ENCODE measurements around the gene RADIL.
"Not testable (repeated sequence)": the region's sequence is repeated elsewhere in the genome, so short reads cannot be mapped to it uniquely, and the experiment has no call there.

RADIL gene

DNA sequence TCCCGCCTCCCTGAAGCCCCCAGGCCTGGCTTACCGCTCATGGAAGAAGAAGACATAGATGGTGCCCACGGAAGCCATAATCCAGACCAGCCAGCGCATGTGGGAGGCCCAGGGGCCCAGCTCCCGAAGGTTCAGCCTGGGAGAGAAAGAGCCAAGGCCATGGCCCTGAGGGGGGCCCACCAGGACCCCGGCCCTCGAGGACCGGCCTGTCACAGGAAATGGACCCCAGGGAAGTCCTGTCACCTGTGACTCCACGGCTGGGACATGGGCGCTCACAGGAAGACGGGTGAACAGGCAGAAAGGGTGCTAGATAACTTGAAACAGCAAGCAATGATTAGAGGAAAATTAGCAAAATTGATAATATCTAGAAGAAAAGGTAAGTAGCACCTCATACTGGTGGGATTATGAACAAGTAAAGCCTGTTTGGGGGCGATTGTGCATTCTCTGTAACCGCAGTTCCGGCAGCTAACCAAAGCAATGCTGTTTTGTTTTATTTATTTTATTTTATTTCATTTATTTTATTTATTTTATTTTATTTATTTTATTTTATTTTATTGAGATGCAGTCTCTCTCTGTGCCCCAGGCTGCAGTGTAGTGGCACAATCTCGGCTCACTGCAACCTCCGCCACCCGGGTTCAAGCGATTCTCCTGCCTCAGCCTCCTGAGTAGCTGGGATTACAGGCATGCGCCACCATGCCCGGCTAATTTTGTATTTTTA is 27.8 kb upstream of the RADIL start:
- no peak for FAIRE-seq
- TF ChIP-seq, protein P1, sequence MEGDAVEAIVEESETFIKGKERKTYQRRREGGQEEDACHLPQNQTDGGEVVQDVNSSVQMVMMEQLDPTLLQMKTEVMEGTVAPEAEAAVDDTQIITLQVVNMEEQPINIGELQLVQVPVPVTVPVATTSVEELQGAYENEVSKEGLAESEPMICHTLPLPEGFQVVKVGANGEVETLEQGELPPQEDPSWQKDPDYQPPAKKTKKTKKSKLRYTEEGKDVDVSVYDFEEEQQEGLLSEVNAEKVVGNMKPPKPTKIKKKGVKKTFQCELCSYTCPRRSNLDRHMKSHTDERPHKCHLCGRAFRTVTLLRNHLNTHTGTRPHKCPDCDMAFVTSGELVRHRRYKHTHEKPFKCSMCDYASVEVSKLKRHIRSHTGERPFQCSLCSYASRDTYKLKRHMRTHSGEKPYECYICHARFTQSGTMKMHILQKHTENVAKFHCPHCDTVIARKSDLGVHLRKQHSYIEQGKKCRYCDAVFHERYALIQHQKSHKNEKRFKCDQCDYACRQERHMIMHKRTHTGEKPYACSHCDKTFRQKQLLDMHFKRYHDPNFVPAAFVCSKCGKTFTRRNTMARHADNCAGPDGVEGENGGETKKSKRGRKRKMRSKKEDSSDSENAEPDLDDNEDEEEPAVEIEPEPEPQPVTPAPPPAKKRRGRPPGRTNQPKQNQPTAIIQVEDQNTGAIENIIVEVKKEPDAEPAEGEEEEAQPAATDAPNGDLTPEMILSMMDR (IDR thresholded peaks at IDR 0.05; ENCODE audit: insufficient read depth, missing control alignments): no peak
- no peak for DNase-seq (ENCODE audit: insufficient read length, low spot score)

DNA sequence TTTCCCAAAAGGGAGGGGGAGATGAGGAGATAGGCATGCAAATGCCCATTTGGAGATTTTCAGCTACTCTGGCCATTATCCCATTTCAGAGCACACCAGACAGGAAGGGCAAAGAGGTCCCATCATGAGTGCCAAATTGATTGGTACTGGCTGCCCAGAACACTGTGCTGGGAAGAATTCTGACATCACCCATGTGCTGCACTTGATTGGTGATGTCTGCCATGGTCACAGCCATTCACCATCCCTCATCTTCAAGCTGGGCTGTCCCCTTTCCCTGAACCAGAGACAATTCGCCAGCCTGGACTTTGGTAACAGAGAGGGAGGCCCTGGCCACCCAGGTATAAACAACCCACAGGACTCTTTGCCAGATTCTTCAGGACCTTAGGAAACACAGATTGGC is 23.2 kb upstream of the RADIL start:
- TF ChIP-seq, protein P1 (IDR thresholded peaks at IDR 0.05; ENCODE audit: insufficient read depth, missing control alignments): no peak
- DNase-seq (ENCODE audit: insufficient read length, low spot score) (no peak), FAIRE-seq (no peak)

DNA sequence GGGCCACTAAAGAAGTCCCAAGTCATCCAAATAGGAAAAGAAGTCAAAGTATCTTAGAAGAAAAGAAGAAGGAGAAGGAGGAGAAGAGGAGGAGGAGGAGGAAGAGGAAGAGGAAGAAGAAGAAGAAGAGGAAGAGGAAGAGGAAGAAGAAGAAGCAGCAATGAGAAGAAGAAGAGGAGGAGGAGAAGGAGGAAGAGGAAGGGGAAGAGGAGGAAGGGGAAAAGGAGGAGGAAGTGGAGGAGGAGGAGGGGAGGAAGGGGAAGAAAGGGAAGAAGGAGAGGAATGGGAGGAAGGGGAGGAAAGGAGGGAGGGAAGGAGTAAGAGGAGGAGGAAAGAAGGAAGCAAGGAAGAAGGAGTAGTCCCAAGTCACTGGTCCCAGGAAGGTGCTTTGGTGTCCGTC is 21.7 kb upstream of the RADIL start:
- FAIRE-seq (no peak), DNase-seq (ENCODE audit: insufficient read length, low spot score) (no peak)

DNA sequence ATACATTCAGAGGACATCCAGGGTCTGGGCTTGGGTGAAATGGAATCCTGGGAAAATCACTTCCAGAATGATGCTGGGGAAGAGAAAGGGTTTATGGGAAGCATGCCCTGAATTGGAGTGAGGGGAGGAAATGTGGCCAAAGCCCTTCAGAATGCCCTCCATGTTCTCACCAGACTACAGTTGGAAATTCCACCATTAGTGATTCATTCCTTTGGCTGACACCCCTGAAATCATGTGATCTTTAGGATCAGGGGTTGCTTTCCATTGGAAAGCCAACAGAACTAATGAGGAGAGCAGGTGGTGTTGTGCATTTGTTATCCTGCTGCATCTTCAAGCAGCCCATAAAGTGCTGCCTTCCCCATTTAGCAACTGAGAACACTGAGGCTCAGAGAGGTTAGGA is 20.8 kb upstream of the RADIL start:
- FAIRE-seq: no peak
- TF ChIP-seq, protein P1 (IDR thresholded peaks at IDR 0.05; ENCODE audit: insufficient read depth, missing control alignments): no peak
- DNase-seq (ENCODE audit: insufficient read length, low spot score): no peak

More for the DNA sequence above, 21.7 kb upstream of the RADIL start:
- TF ChIP-seq, protein P1 (IDR thresholded peaks at IDR 0.05; ENCODE audit: insufficient read depth, missing control alignments): no peak

DNA sequence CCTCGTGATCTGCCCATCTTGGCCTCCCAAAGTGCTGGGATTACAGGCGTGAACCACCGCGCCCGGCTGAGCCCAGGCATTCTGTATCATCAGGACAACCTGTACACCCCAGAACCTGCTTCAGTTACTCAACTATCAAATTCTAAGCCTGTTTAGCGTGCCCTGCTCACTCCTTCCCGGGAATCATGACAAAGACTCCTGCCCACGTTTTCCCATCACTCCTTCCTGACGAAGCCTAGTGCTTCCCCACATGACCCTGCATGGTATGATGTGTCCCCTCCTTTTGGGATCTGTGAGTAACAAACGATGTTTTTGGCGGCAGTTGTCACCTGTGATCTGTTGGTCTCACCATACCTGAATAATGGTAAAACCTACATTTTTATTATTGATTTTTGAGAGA is 12.2 kb upstream of the RADIL start:
- TF ChIP-seq, protein P1 (IDR thresholded peaks at IDR 0.05; ENCODE audit: insufficient read depth, missing control alignments): no peak
- DNase-seq (ENCODE audit: insufficient read length, low spot score) (no peak), FAIRE-seq (no peak)

DNA sequence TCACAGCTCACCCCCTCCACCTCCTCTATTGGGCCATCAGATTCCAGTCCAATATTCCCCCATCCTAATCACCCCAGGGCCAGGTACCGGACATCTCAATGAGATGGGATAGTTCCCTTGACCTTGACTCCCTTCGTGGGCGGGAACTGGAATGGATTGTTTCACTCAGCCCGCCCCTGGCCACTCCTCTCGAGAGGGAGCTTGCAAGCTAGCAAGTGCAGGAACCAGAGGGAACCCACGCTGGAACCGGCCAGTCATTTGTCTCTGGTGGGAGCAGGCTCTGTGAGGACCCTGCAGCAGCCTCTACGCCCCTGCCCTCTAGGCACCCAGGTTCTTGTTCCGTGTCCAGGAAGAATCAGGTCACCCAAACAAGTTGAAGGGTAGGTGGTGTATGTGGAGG is 11.0 kb upstream of the RADIL start:
- FAIRE-seq (no peak), DNase-seq (ENCODE audit: insufficient read length, low spot score) (no peak)

DNA sequence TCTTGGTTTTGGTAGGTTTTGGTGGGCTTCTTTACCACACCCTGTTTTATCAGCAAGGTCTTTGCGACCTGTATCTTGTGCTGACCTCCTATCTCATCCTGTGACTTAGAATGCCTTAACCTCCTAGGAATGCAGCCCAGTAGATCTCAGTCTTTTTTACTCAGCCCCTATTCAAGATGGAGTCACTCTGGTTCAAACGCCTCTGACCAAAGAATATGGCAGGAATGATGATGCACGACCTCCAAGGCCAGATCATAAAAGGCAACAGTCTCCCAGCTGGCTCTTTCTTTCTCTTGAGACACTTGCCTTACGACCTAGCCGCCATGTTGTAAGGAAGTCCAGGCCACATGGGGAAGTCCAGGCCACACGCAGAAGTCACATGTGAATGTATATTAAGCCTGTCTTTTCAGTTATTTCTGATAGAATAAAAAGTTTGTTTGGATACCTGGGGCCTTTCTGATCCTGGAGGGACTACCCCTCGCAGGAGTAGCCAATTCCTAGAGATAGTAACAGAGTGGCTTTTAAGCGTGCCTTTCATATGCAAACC is 10.5 kb upstream of the RADIL start:
- no peak for DNase-seq (ENCODE audit: insufficient read length, low spot score)
- no peak for FAIRE-seq
- TF ChIP-seq, protein P1 (IDR thresholded peaks at IDR 0.05; ENCODE audit: insufficient read depth, missing control alignments): no peak

More for the DNA sequence above, 11.0 kb upstream of the RADIL start:
- TF ChIP-seq, protein P1 (IDR thresholded peaks at IDR 0.05; ENCODE audit: insufficient read depth, missing control alignments): no peak

DNA sequence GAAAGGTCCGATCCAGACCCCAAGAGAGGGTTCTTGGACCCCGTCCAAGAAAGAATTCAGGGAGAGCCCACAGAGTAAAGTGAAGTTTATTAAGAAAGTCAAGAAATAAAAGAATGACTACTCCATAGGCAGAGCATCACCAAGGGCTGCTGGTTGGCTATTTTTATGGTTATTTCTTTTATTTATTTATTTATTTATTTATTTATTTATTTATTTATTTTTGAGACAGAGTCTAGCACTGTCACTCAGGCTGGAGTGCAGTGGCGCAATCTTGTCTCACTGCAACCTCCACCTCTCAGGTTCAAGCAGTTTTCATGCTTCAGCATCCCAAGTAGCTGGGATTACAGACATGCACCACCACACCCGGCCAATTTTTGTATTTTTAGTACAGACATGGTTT is 9.7 kb upstream of the RADIL start:
- FAIRE-seq; DNase-seq (ENCODE audit: insufficient read length, low spot score): not testable (repeated sequence)

DNA sequence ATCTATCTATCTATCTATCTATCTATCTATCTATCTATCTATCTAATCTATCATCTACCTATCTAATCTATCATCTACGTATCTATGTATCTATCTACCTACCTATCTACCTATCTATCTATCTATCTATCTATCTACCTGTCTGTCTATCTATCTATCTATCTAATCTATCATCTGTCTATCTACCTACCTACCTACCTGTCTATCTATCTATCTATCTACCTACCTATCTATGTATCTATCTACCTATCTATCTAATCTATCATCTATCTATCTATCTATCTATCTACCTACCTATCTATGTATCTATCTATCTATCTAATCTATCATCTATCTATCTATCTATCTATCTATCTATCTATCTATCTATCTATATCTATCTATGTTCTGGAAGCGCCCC is 8.0 kb upstream of the RADIL start:
- DNase-seq (ENCODE audit: insufficient read length, low spot score); FAIRE-seq: not testable (repeated sequence)
